Neuronal stem cell (in vitro differentiated cells): ENCODE results near the gene THSD4.
A peak's percentile ranks its signal among the peaks of the same experiment; 100 is the strongest.

Experiments
- DNase-seq: peaks from one replicate; pipeline ENCODE4 v3.0.0-alpha.2; 2013; ENCODE audit warnings: low spot score
- H2AFZ ChIP-seq: one replicate; pipeline ENCODE4 v1.6.1; 2013; ENCODE audit warnings: mild to moderate bottlenecking, low read length, inconsistent platforms
- H2AK5ac ChIP-seq: 2 replicates; pipeline ENCODE4 v1.6.1; 2013; ENCODE audit warnings: low read depth, mild to moderate bottlenecking, inconsistent platforms, low read length, moderate library complexity, mixed read lengths
- H2BK120ac ChIP-seq: 2 replicates; pipeline ENCODE4 v1.6.1; 2013; ENCODE audit warnings: low read depth, mild to moderate bottlenecking, inconsistent platforms, low read length, moderate library complexity, mixed read lengths
- H2BK12ac ChIP-seq: one replicate; pipeline ENCODE4 v1.6.1; 2013; ENCODE audit warnings: low read length, inconsistent platforms
- H2BK15ac ChIP-seq: 2 replicates; pipeline ENCODE4 v1.6.1; 2013; ENCODE audit warnings: mild to moderate bottlenecking, low read length, inconsistent platforms, mixed read lengths
- H2BK5ac ChIP-seq: one replicate; pipeline ENCODE4 v1.6.1; 2013; ENCODE audit warnings: inconsistent platforms, mild to moderate bottlenecking, low read length, moderate library complexity
- H3K14ac ChIP-seq: one replicate; pipeline ENCODE4 v1.6.1; 2013; ENCODE audit warnings: low read length, inconsistent platforms
- H3K18ac ChIP-seq: 2 replicates; pipeline ENCODE4 v1.6.1; 2013; ENCODE audit warnings: low read length, inconsistent platforms
- H3K23ac ChIP-seq: 2 replicates; pipeline ENCODE4 v1.6.1; 2013; ENCODE audit warnings: low read depth, mild to moderate bottlenecking, mixed read lengths, low read length, inconsistent platforms; ENCODE audit not compliant: poor library complexity
- H3K27ac ChIP-seq: replicated peaks from 3 replicates; pipeline ENCODE4 v1.5.1; 2013; ENCODE audit warnings: low read length, inconsistent platforms
- H3K27me3 ChIP-seq, 3 experiments: 2 replicates each; pipeline ENCODE4 v1.6.1; 2013; ENCODE audit warnings: low read length in 3 of 3, mild to moderate bottlenecking in 2 of 3, inconsistent platforms in 1 of 3, low read depth in 1 of 3, mixed read lengths in 1 of 3, moderate library complexity in 1 of 3; ENCODE audit not compliant: control insufficient read depth in 3 of 3, insufficient read depth in 3 of 3
- H3K36me3 ChIP-seq, 2 donors: replicated peaks in 1 of 2; 2 replicates each; pipeline ENCODE4 v1.6.1; 2013; ENCODE audit warnings: low read length in 2 of 2; ENCODE audit not compliant: control insufficient read depth in 2 of 2, insufficient read depth in 2 of 2
- H3K4ac ChIP-seq: 2 replicates; pipeline ENCODE4 v1.6.1; 2013; ENCODE audit warnings: inconsistent platforms, mild to moderate bottlenecking, low read length, moderate library complexity
- H3K4me1 ChIP-seq, 2 donors: 1 replicate in 1 of 2; 2 replicates in 1 of 2; pipeline ENCODE4 v1.6.1; 2013; ENCODE audit warnings: low read length in 2 of 2, low read depth in 1 of 2; ENCODE audit not compliant: control insufficient read depth in 2 of 2, insufficient read depth in 1 of 2
- H3K4me2 ChIP-seq: one replicate; pipeline ENCODE4 v1.6.1; 2013; ENCODE audit warnings: mild to moderate bottlenecking, low read length, inconsistent platforms; ENCODE audit not compliant: insufficient read depth, poor library complexity, severe bottlenecking
- H3K4me3 ChIP-seq, 2 donors: 2 replicates each; pipeline ENCODE4 v1.5.1; 2013; ENCODE audit warnings: low read length in 2 of 2, mild to moderate bottlenecking in 2 of 2, inconsistent platforms in 1 of 2, moderate library complexity in 1 of 2
- H3K79me1 ChIP-seq: one replicate; pipeline ENCODE4 v1.6.1; 2013; ENCODE audit warnings: low read depth, mild to moderate bottlenecking, inconsistent platforms, low read length, moderate library complexity
- H3K9ac ChIP-seq: one replicate; pipeline ENCODE4 v1.6.1; 2013; ENCODE audit warnings: mild to moderate bottlenecking, low read depth, low read length, inconsistent platforms; ENCODE audit not compliant: poor library complexity
- H3K9me3 ChIP-seq, 2 donors: replicated peaks in 1 of 2; 2 replicates each; pipeline versions ENCODE3 to v1.6.1; 2013; ENCODE audit warnings: low read length in 2 of 2, mild to moderate bottlenecking in 2 of 2, inconsistent platforms in 1 of 2, low read depth in 1 of 2, mixed read lengths in 1 of 2, moderate library complexity in 1 of 2; ENCODE audit not compliant: control insufficient read depth in 2 of 2, insufficient read depth in 1 of 2
- H4K8ac ChIP-seq: one replicate; pipeline ENCODE4 v1.6.1; 2013; ENCODE audit warnings: low read depth, mild to moderate bottlenecking, inconsistent platforms, low read length, moderate library complexity
- H4K91ac ChIP-seq: one replicate; pipeline ENCODE4 v1.6.1; 2013; ENCODE audit warnings: low read length, low read depth, mild to moderate bottlenecking, inconsistent platforms; ENCODE audit not compliant: poor library complexity
- WGBS, 2 donors: extraction: QIAGEN DNeasy Blood & Tissue Kit; methylation state at CpG; one replicate each; pipeline ENCODE4 v1.1.7; 2013; ENCODE audit warnings: missing lambda C conversion rate in 2 of 2, mixed read lengths in 1 of 2; ENCODE audit not compliant: insufficient read length in 2 of 2, insufficient replicate concordance in 1 of 2; ENCODE audit errors: extremely low coverage in 2 of 2; 5-methylcytosine and 5-hydroxymethylcytosine counted together

The THSD4 gene

GRCh38 chr15:71096676-71097075 is 18.6 kb upstream of the THSD4 start:
- no peak overlapping the region for H3K18ac ChIP-seq
- H4K8ac ChIP-seq: no peak overlapping the region

GRCh38 chr15:71097890-71098289 is 17.4 kb upstream of the THSD4 start:
- no peak overlapping the region for H3K18ac ChIP-seq
- no peaks in the 10 kb centered on the region for H3K4me1 ChIP-seq
- no peak overlapping the region for H2BK15ac ChIP-seq
- no peak overlapping the region for H3K4me2 ChIP-seq
- H3K79me1 ChIP-seq: no peaks in the 10 kb centered on the region
- no peak overlapping the region for H3K9ac ChIP-seq
- no peak overlapping the region for H2AFZ ChIP-seq
- H4K91ac ChIP-seq: no peak overlapping the region
- no peak overlapping the region for H2BK12ac ChIP-seq
- no CpG with 5 or more reads among the region's 4 CpGs for WGBS, 2 donors
- H3K36me3 ChIP-seq: no peaks in the 10 kb centered on the region
- H3K27me3 ChIP-seq: no peaks in the 10 kb centered on the region
- no peak overlapping the region for H2BK5ac ChIP-seq
- no peak overlapping the region for H3K27ac ChIP-seq
- H3K4me3 ChIP-seq: no peak overlapping the region
- no peak overlapping the region for H2AK5ac ChIP-seq
- no peaks in the 10 kb centered on the region for H3K9me3 ChIP-seq
- no peak for DNase-seq
- no peak overlapping the region for H3K14ac ChIP-seq
- H3K4ac ChIP-seq: no peak overlapping the region
- H3K23ac ChIP-seq: no peak overlapping the region
- H4K8ac ChIP-seq: no peak overlapping the region
- no peak overlapping the region for H2BK120ac ChIP-seq

More at GRCh38 chr15:71096676-71097075, 18.6 kb upstream of the THSD4 start:
- Histone ChIP-seq H3K14ac (no peak overlapping the region), H2BK5ac (no peak overlapping the region), H3K27me3 (no peaks in the 10 kb centered on the region), H3K23ac (no peak overlapping the region), H3K4me1 (no peaks in the 10 kb centered on the region), H2BK120ac (no peak overlapping the region), H2BK12ac (no peak overlapping the region), H3K4me3 (no peak overlapping the region), H2AFZ (peak overlapping the region; percentile 57), H3K27ac (no peak overlapping the region), H3K9ac (no peak overlapping the region), H3K4ac (no peak overlapping the region), H3K36me3 (no peaks in the 10 kb centered on the region), H3K4me2 (no peak overlapping the region), H2BK15ac (no peak overlapping the region), H3K79me1 (no peaks in the 10 kb centered on the region), H2AK5ac (no peak overlapping the region), H4K91ac (no peak overlapping the region), H3K9me3 (no peaks in the 10 kb centered on the region)
- no peak for DNase-seq
- no CpG with 5 or more reads among the region's 3 CpGs for WGBS, 2 donors

- H3K27me3 ChIP-seq: no peaks in the 10 kb centered on the region
- H3K9ac ChIP-seq: no peak overlapping the region
- no peak overlapping the region for H2BK120ac ChIP-seq
- H3K79me1 ChIP-seq: no peaks in the 10 kb centered on the region
- H3K4me2 ChIP-seq: no peak overlapping the region
- H3K4ac ChIP-seq: no peak overlapping the region
- no peak overlapping the region for H3K27ac ChIP-seq
- H4K91ac ChIP-seq: no peak overlapping the region
- H3K18ac ChIP-seq: no peak overlapping the region
- no peak for DNase-seq
- no peak overlapping the region for H2BK12ac ChIP-seq
- H2BK15ac ChIP-seq: no peak overlapping the region
- no CpG with 5 or more reads among the region's 1 CpG for WGBS, 2 donors
- no peak overlapping the region for H3K23ac ChIP-seq
- no peak overlapping the region for H3K4me3 ChIP-seq
- H2AFZ ChIP-seq: no peak overlapping the region
- H3K14ac ChIP-seq: no peak overlapping the region
- H2AK5ac ChIP-seq: no peak overlapping the region
- no peak overlapping the region for H4K8ac ChIP-seq
- no peaks in the 10 kb centered on the region for H3K9me3 ChIP-seq
- H3K36me3 ChIP-seq: no peaks in the 10 kb centered on the region
- H3K4me1 ChIP-seq: no peaks in the 10 kb centered on the region
- H2BK5ac ChIP-seq: no peak overlapping the region
These were observed 16.4 kb upstream of the THSD4 start for GRCh38 chr15:71098920-71099319.

- Histone ChIP-seq H3K4me1 (no peaks in the 10 kb centered on the region), H3K4me2 (no peak overlapping the region), H3K4ac (no peak overlapping the region), H3K18ac (no peak overlapping the region), H2BK5ac (no peak overlapping the region), H2BK12ac (no peak overlapping the region), H3K79me1 (no peaks in the 10 kb centered on the region), H4K8ac (no peak overlapping the region), H3K9me3 (no peaks in the 10 kb centered on the region), H3K36me3 (no peaks in the 10 kb centered on the region), H3K14ac (no peak overlapping the region), H3K9ac (no peak overlapping the region), H3K4me3 (no peak overlapping the region), H2AK5ac (no peak overlapping the region), H4K91ac (no peak overlapping the region), H3K27ac (no peak overlapping the region), H2BK120ac (no peak overlapping the region), H2BK15ac (peak overlapping the region; percentile 39), H2AFZ (no peak overlapping the region), H3K27me3 (no peaks in the 10 kb centered on the region), H3K23ac (no peak overlapping the region)
- DNase-seq: no peak
- no CpG with 5 or more reads among the region's 2 CpGs for WGBS, 2 donors
These were observed 12.1 kb upstream of the THSD4 start for GRCh38 chr15:71103102-71103676.
